ENCODE measurements around the gene TSEN2. TPM values are rescaled to one million over a fixed set of nuclear protein-coding genes. Genes with fewer than 3 reads are reported as not detected.

TSEN2 gene
- total RNA-seq, 1 experiment from 2014 or later: 35.5 TPM

- Histone ChIP-seq H3K79me2 (ENCODE audit: insufficient read depth, low read length) (peaks cover 3% of the 10 kb centered on the region; the same call in 1 of the 2 replicates), H3K36me3 (ENCODE audit: control insufficient read depth in 1 of 2, insufficient read depth in 2 of 2, low read length in 2 of 2) (peaks cover 41 to 70% of the 10 kb centered on the region in 2 experiments), H3K9me3 (ENCODE audit: control insufficient read depth in 1 of 2, insufficient read depth in 1 of 2, low read depth in 1 of 2, low read length in 2 of 2) (no peaks in the 10 kb centered on the region), H3K9me2 (ENCODE audit: insufficient read depth) (no peaks in the 10 kb centered on the region), H3K4me1 (ENCODE audit: control insufficient read depth in 1 of 2, insufficient read depth in 2 of 2, low read length in 2 of 2) (no peaks in the 10 kb centered on the region), H3K9ac (ENCODE audit: low read length) (no peak overlapping the region), H3K4me2 (ENCODE audit: low read length) (no peak overlapping the region), H3K4me3 (replicated peaks in 1 of 2; ENCODE audit: low read depth in 1 of 2, low read length in 2 of 2) (no peak overlapping the region), H3K27ac (ENCODE audit: low read depth, low read length) (no peak overlapping the region), H2AFZ (ENCODE audit: low read depth, low read length, poor library complexity, severe bottlenecking) (no peak overlapping the region), H4K20me1 (ENCODE audit: insufficient read depth) (no peaks in the 10 kb centered on the region; the same call in 1 of the 2 replicates), H3K27me3 (ENCODE audit: insufficient read depth, low read length) (no peaks in the 10 kb centered on the region)
- ChIA-PET RAD21 (ENCODE audit: low non-redundant PET in 1 of 2, low total read pairs in 2 of 2, uncharacterized antibody in 2 of 2, unreplicated experiment in 2 of 2) (no interaction called here), POLR2A (no interaction called here), CTCF (no interaction called here)
- ATAC-seq (no peak), DNase-seq (ENCODE audit: low read depth, low spot score) (no peak)
- TF ChIP-seq POLR2AphosphoS5 (IDR thresholded peaks at IDR 0.05; ENCODE audit: low read depth, low read length) (no peak), EZH2 (IDR thresholded peaks at IDR 0.05) (no peak), CTCF (IDR thresholded peaks at IDR 0.05 in 2 of 3, conservative IDR thresholded peaks at IDR 0.05 in 1 of 3; ENCODE audit: borderline replicate concordance in 1 of 3, insufficient read depth in 1 of 3, low read depth in 2 of 3, low read length in 2 of 3) (no peak), ZBTB33 (IDR thresholded peaks at IDR 0.05; ENCODE audit: extremely low read depth, insufficient replicate concordance, low read length) (no peak)
- intact Hi-C loops (cut with micrococcal nuclease): no loop called here
- BruUV-seq (replicated peaks): no TSS peak
Observed at GRCh38 chr3:12582730-12583129, 98.5 kb downstream of the TSEN2 start.

Other genes starting within 250 kb of the TSEN2 start
- gene PPARG, start 195.4 kb upstream of the TSEN2 start, total RNA-seq (2021; ENCODE audit: unreplicated experiment): 71.6 TPM
- not detected for gene MKRN2OS, start 61.0 kb downstream of the TSEN2 start, total RNA-seq (2021; ENCODE audit: unreplicated experiment)
- 27.9 TPM for gene MKRN2, start 72.6 kb downstream of the TSEN2 start, total RNA-seq (2021; ENCODE audit: unreplicated experiment)
- gene RAF1, start 179.6 kb downstream of the TSEN2 start, total RNA-seq (2021; ENCODE audit: unreplicated experiment): 64.3 TPM

All from HCT116 (cell line).